Activated naive CD8-positive, alpha-beta T cell (primary cell): Measurements from ENCODE around the gene MEF2C.

Experiments used
- H3K27ac Mint-ChIP-seq: one replicate; pipeline ENCODE4 v1.8.0; 2021; ENCODE audit warnings: mixed read lengths
- H3K27me3 Mint-ChIP-seq: one replicate; pipeline ENCODE4 v1.8.0; 2021; ENCODE audit warnings: mixed read lengths
- H3K36me3 Mint-ChIP-seq: one replicate; pipeline ENCODE4 v1.8.0; 2021; ENCODE audit warnings: mixed read lengths
- H3K4me1 Mint-ChIP-seq: one replicate; pipeline ENCODE4 v1.8.0; 2021; ENCODE audit warnings: low read depth, mixed read lengths
- H3K4me3 Mint-ChIP-seq: one replicate; pipeline ENCODE4 v1.8.0; 2021; ENCODE audit warnings: mild to moderate bottlenecking, mixed read lengths
- H3K9me3 Mint-ChIP-seq: one replicate; pipeline ENCODE4 v1.8.0; 2021; ENCODE audit warnings: low read depth, mixed read lengths

The MEF2C gene

GRCh38 chr5:88880201-88880600, 2.8 kb downstream of the MEF2C start:
- H3K27me3 Mint-ChIP-seq: peaks cover 42% of the 10 kb centered on the region
- H3K4me1 Mint-ChIP-seq: peaks cover 23% of the 10 kb centered on the region
- no peak overlapping the region for H3K4me3 Mint-ChIP-seq
- H3K36me3 Mint-ChIP-seq: no peaks in the 10 kb centered on the region
- no peaks in the 10 kb centered on the region for H3K9me3 Mint-ChIP-seq
- no peak overlapping the region for H3K27ac Mint-ChIP-seq

- no peaks in the 10 kb centered on the region for H3K9me3 Mint-ChIP-seq
- H3K27me3 Mint-ChIP-seq: peaks cover 40% of the 10 kb centered on the region
- no peak overlapping the region for H3K4me3 Mint-ChIP-seq
- peaks cover 22% of the 10 kb centered on the region for H3K4me1 Mint-ChIP-seq
- no peaks in the 10 kb centered on the region for H3K36me3 Mint-ChIP-seq
- H3K27ac Mint-ChIP-seq: no peak overlapping the region
Observed at GRCh38 chr5:88879724-88880123, 3.3 kb downstream of the MEF2C start.

DNA sequence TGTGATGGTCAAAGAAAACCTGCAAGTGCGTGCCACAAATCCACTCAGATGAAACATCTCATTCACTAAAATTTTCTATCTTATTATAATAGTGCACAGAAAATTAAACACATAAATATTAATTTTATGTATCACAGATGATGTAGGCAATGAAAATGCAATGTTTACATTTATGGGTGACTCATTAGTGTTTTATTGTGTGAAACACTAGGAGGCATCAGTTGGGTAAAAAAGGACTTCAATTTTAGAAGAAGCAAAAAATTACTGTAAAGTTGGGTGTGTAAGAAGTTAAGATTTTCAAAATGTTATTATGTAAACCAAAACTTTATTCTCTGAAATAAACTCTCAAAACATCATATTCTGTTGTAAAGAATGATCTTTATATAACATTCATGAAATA, 4.0 kb downstream of the MEF2C start:
- Mint-ChIP-seq H3K27ac (no peak overlapping the region), H3K4me1 (peaks cover 15% of the 10 kb centered on the region), H3K9me3 (no peaks in the 10 kb centered on the region), H3K36me3 (no peaks in the 10 kb centered on the region), H3K4me3 (no peak overlapping the region), H3K27me3 (peaks cover 34% of the 10 kb centered on the region)

- Mint-ChIP-seq H3K27ac (no peak overlapping the region), H3K9me3 (no peaks in the 10 kb centered on the region), H3K27me3 (peaks cover 31% of the 10 kb centered on the region), H3K4me3 (no peak overlapping the region), H3K4me1 (peaks cover 8% of the 10 kb centered on the region), H3K36me3 (no peaks in the 10 kb centered on the region)
Observed at GRCh38 chr5:88877826-88878225, 5.2 kb downstream of the MEF2C start.

GRCh38 chr5:88876714-88877113, 6.3 kb downstream of the MEF2C start:
- Mint-ChIP-seq H3K4me3 (no peak overlapping the region), H3K27ac (no peak overlapping the region), H3K36me3 (no peaks in the 10 kb centered on the region)

GRCh38 chr5:88875341-88876234, 7.4 kb downstream of the MEF2C start:
- Mint-ChIP-seq H3K9me3 (no peaks in the 10 kb centered on the region), H3K27me3 (peaks cover 24% of the 10 kb centered on the region), H3K4me1 (no peaks in the 10 kb centered on the region), H3K27ac (no peak overlapping the region), H3K36me3 (no peaks in the 10 kb centered on the region), H3K4me3 (no peak overlapping the region)

More at GRCh38 chr5:88876714-88877113, 6.3 kb downstream of the MEF2C start:
- Mint-ChIP-seq H3K9me3 (no peaks in the 10 kb centered on the region), H3K4me1 (no peaks in the 10 kb centered on the region), H3K27me3 (peaks cover 23% of the 10 kb centered on the region)

DNA sequence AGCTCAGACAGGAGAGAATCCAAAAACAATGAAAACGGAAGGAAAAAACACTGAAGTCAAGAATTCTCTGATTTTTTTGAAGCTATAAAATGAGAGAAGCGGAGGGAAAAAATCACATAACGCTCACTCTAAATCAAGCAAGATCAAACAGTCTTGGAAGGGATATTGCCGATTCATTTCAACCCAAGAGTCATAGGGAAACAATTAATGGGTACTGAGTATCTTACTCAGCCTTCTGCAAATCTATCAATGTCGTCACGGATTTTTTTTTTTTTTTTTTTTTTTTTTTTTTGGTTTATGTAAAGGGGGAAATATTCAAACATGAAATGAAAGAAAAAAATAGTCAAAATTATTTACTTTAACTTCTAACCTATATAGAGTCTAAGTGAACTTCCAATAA, 9.5 kb downstream of the MEF2C start:
- H3K4me3 Mint-ChIP-seq: no peak overlapping the region

GRCh38 chr5:88872971-88873370, 10.0 kb downstream of the MEF2C start:
- H3K4me1 Mint-ChIP-seq: no peaks in the 10 kb centered on the region
- H3K27me3 Mint-ChIP-seq: peaks cover 15% of the 10 kb centered on the region
- H3K36me3 Mint-ChIP-seq: no peaks in the 10 kb centered on the region
- no peak overlapping the region for H3K4me3 Mint-ChIP-seq
- no peaks in the 10 kb centered on the region for H3K9me3 Mint-ChIP-seq
- no peak overlapping the region for H3K27ac Mint-ChIP-seq

More for the DNA sequence above, 9.5 kb downstream of the MEF2C start:
- Mint-ChIP-seq H3K9me3 (no peaks in the 10 kb centered on the region), H3K27me3 (peaks cover 18% of the 10 kb centered on the region), H3K4me1 (no peaks in the 10 kb centered on the region), H3K27ac (no peak overlapping the region), H3K36me3 (no peaks in the 10 kb centered on the region)

- no peaks in the 10 kb centered on the region for H3K9me3 Mint-ChIP-seq
- H3K4me3 Mint-ChIP-seq: no peak overlapping the region
- no peak overlapping the region for H3K27ac Mint-ChIP-seq
- peaks cover 8% of the 10 kb centered on the region for H3K27me3 Mint-ChIP-seq
- no peaks in the 10 kb centered on the region for H3K36me3 Mint-ChIP-seq
- no peaks in the 10 kb centered on the region for H3K4me1 Mint-ChIP-seq
Observed at GRCh38 chr5:88870285-88870684, 12.7 kb downstream of the MEF2C start.

DNA sequence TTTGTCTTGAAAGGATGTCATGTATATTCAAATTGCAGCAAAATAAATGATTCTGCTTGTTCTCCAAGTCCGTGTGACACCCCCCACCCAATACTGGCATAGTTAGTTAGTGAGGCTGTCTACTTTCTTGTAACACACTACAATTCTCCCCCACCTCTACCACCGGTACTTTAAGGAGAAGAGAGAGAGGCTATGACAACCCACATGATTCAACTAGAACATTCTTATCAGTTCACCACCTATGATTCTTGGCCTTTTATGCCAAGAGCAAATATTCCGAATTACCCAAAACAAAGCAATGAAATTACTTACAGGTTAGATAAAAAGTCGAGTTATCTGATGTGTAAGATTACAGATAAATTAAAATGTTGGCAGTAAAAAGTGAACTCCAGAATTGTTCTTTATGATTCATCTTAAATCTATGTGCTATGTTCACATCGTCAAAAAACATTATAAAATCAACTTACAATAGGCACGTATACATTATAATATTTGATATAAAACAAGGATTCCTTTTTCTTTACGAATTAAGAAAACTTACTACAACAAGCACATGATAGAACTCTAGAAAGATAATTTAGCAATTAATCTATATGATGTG, 14.4 kb downstream of the MEF2C start:
- no peak overlapping the region for H3K27ac Mint-ChIP-seq
- H3K36me3 Mint-ChIP-seq: no peaks in the 10 kb centered on the region
- no peak overlapping the region for H3K4me3 Mint-ChIP-seq
- H3K4me1 Mint-ChIP-seq: no peaks in the 10 kb centered on the region
- H3K9me3 Mint-ChIP-seq: no peaks in the 10 kb centered on the region
- peaks cover 5% of the 10 kb centered on the region for H3K27me3 Mint-ChIP-seq

DNA sequence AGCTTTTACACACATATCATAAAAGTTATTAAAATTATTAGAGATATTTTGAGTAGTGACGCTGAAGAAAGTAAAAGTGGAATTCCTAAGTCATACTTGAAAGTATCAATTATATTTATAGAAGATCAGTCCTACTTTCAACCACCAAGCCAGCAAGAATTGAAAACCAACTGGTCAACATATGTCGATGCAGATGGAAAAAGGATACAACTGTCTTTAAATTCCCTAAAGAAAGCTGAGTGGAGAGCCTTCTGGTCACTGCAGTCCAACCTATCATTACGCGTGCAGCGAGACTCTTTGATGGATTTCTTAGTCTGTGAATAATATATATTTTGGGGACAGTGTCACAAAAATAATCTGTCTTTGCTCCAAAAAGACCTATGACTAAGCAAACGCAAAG, 15.3 kb downstream of the MEF2C start:
- H3K9me3 Mint-ChIP-seq: no peaks in the 10 kb centered on the region
- H3K36me3 Mint-ChIP-seq: no peaks in the 10 kb centered on the region
- H3K27me3 Mint-ChIP-seq: peaks cover 2% of the 10 kb centered on the region
- H3K4me1 Mint-ChIP-seq: no peaks in the 10 kb centered on the region
- H3K27ac Mint-ChIP-seq: no peak overlapping the region
- no peak overlapping the region for H3K4me3 Mint-ChIP-seq

GRCh38 chr5:88863523-88863922, 19.5 kb downstream of the MEF2C start:
- Mint-ChIP-seq H3K9me3 (no peaks in the 10 kb centered on the region), H3K36me3 (no peaks in the 10 kb centered on the region), H3K4me3 (no peak overlapping the region), H3K4me1 (no peaks in the 10 kb centered on the region), H3K27me3 (peaks cover 3% of the 10 kb centered on the region), H3K27ac (no peak overlapping the region)

DNA sequence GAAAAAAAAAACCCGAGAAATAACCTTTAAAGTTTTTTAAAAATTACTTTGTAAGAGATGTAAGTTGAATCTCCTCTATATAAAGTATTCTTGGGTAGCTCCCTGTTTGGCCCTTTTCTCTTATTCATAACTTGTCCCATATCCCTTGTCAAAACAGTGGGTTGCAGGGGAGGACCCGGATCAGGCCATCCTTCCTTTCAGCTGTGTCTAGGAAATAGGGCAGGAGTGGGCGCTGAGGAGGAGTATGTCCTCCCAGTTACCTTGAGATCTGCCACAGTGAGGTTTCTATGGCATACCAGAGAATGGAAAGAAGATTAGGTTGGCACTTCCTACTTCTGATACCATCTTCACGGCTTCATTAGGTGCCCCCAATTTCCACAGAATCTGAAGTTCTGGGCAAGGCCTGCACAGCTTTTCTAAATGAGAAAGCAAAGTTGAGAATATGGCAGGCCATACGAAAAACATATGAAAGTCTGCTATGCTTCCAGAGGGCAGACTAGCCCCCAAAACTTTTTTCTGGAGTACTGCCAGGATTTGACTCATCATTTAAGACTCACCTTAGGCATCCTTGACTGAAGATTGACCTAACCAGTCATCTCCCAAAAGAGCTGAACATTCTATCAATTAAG, 20.3 kb downstream of the MEF2C start:
- Mint-ChIP-seq H3K27ac (no peak overlapping the region), H3K27me3 (peaks cover 5% of the 10 kb centered on the region), H3K4me3 (no peak overlapping the region), H3K4me1 (no peaks in the 10 kb centered on the region), H3K36me3 (no peaks in the 10 kb centered on the region), H3K9me3 (no peaks in the 10 kb centered on the region)

DNA sequence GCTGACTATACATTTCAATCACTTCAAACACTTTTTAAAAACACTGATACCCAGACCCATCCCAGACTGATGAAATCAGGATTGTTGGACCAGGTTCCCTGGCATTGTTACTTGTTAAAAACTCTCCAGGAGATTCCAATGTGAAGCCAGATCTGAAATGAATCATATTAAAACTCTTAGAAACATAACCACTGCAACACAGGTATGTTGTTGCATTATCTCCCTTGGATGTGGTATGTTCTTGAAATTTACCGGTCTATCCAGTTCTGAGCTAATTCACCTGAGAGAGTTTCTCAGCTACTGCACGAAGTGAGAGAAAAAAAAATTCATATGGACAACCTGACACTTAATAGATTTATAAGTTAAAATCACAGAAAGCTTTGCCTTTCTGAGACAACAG, 21.8 kb downstream of the MEF2C start:
- H3K4me3 Mint-ChIP-seq: no peak overlapping the region
- peaks cover 5% of the 10 kb centered on the region for H3K27me3 Mint-ChIP-seq
- peaks cover 4% of the 10 kb centered on the region for H3K9me3 Mint-ChIP-seq
- H3K4me1 Mint-ChIP-seq: no peaks in the 10 kb centered on the region
- H3K36me3 Mint-ChIP-seq: peaks cover 4% of the 10 kb centered on the region
- H3K27ac Mint-ChIP-seq: no peak overlapping the region

GRCh38 chr5:88860501-88860900, 22.5 kb downstream of the MEF2C start:
- Mint-ChIP-seq H3K4me3 (no peak overlapping the region), H3K36me3 (peaks cover 4% of the 10 kb centered on the region), H3K27me3 (peaks cover 5% of the 10 kb centered on the region), H3K9me3 (peaks cover 4% of the 10 kb centered on the region), H3K27ac (no peak overlapping the region), H3K4me1 (no peaks in the 10 kb centered on the region)
